Esophagus squamous epithelium (tissue), 4 donors: ENCODE measurements around the gene THRA.

Experiments used
- POLR2A ChIP-seq, 4 donors: fragments of 450-650 bp; IDR thresholded peaks; one replicate each; pipeline ENCODE4 v1.6.1; 2017; ENCODE audit warnings: antibody characterized with exemption in 4 of 4, mild to moderate bottlenecking in 4 of 4, moderate library complexity in 3 of 4
- TF ChIP-seq, protein P1 (sequence below), 6 experiments: fragments of 450-650 bp in 4 of 6; fragments of 200-600 bp in 2 of 6; sonication (generic) in 2 of 6; IDR thresholded peaks; one replicate each; pipeline ENCODE4 v1.5.1; 2016 to 2019; ENCODE audit warnings: antibody characterized with exemption in 6 of 6, mild to moderate bottlenecking in 4 of 6, moderate library complexity in 4 of 6

DNA sequence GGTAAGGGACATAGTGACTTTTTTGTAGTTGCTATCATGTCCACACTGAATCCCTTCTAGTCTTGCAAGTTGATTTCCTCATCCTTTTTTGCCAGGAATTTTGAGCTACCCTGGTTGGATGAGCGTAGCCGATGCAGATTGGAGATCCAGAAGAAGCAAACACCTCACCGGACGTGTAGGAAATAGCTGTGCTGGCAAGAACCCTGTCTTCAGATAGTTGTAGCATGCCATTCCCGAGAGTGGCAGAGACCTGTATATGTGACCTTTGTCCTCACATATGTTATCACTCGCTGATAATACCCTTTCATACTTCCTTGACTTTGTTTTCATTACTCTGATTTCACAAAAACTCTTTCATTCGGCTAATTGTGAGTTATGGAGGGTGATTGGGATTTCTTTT, 71.4 kb downstream of the THRA start:
- TF ChIP-seq, protein P1, sequence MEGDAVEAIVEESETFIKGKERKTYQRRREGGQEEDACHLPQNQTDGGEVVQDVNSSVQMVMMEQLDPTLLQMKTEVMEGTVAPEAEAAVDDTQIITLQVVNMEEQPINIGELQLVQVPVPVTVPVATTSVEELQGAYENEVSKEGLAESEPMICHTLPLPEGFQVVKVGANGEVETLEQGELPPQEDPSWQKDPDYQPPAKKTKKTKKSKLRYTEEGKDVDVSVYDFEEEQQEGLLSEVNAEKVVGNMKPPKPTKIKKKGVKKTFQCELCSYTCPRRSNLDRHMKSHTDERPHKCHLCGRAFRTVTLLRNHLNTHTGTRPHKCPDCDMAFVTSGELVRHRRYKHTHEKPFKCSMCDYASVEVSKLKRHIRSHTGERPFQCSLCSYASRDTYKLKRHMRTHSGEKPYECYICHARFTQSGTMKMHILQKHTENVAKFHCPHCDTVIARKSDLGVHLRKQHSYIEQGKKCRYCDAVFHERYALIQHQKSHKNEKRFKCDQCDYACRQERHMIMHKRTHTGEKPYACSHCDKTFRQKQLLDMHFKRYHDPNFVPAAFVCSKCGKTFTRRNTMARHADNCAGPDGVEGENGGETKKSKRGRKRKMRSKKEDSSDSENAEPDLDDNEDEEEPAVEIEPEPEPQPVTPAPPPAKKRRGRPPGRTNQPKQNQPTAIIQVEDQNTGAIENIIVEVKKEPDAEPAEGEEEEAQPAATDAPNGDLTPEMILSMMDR (IDR thresholded peaks at IDR 0.05), result no peak
- no peak for TF ChIP-seq POLR2A (IDR thresholded peaks at IDR 0.05)
